ENCODE measurements around the gene RPA3. TPM values are rescaled to one million over a fixed set of nuclear protein-coding genes. Genes with fewer than 3 reads are reported as not detected.

RPA3 gene
- total and polyA plus RNA-seq, 9 of the 15 experiments (the other 6 are each of a cell fraction or from before 2014, with no cell fraction given) = 68.5 to 265 (median 125) TPM

GRCh38 chr7:7640221-7641128 lies 77.9 kb downstream of the RPA3 start, which contains the start of gene UMAD1 (continued):
- TF ChIP-seq ZBTB43 (CRISPR knock-in tag; IDR thresholded peaks at IDR 0.05) (no peak), KDM5B (IDR thresholded peaks at IDR 0.05; ENCODE audit: insufficient replicate concordance, low read depth, low read length) (peak; percentile 67), ZNF431 (CRISPR knock-in tag; IDR thresholded peaks at IDR 0.05) (peak; percentile 47; the same call in 1 of the 2 replicates), E4F1 (CRISPR knock-in tag; IDR thresholded peaks at IDR 0.05; ENCODE audit: borderline replicate concordance) (no peak), KLF16 (IDR thresholded peaks at IDR 0.05) (peak; percentile 49; the same call in 1 of the 2 replicates), ELK3 (CRISPR knock-in tag; IDR thresholded peaks at IDR 0.05) (no peak), ASH1L (IDR thresholded peaks at IDR 0.05; ENCODE audit: borderline replicate concordance, low read depth, partially characterized antibody) (peak; percentile 84), CXXC5 (CRISPR knock-in tag; IDR thresholded peaks at IDR 0.05) (peak; percentile 96), ZBTB8A (IDR thresholded peaks at IDR 0.05; ENCODE audit: partially characterized antibody) (no peak), BRCA1 (IDR thresholded peaks at IDR 0.05) (no peak), BRCA1 (CRISPR knock-in tag; IDR thresholded peaks at IDR 0.05) (no peak), EHMT2 (IDR thresholded peaks at IDR 0.05) (peak; percentile 84; the same call in 1 of the 2 replicates), POLR3A (IDR thresholded peaks at IDR 0.05; ENCODE audit: borderline replicate concordance, extremely low read depth, insufficient read depth, insufficient read length) (no peak), CC2D1A (IDR thresholded peaks at IDR 0.05) (peak; percentile 92), POLR2H (tag; IDR thresholded peaks at IDR 0.05; ENCODE audit: low read depth) (peak; percentile 89), ZKSCAN8 (CRISPR knock-in tag; IDR thresholded peaks at IDR 0.05) (no peak), CBX5 (IDR thresholded peaks at IDR 0.05; ENCODE audit: borderline replicate concordance, low read depth) (no peak), ARNT (IDR thresholded peaks at IDR 0.05) (peak in 1 of 2 experiments; percentile 84; a peak in 1 of 4 replicates), SP1 (CRISPR knock-in tag; IDR thresholded peaks at IDR 0.05) (peak; percentile 83), ZBTB26 (CRISPR knock-in tag; IDR thresholded peaks at IDR 0.05) (0 out of 2 replicates have a peak, but pooled peaks have one; percentile 23), CBFB (CRISPR knock-in tag; IDR thresholded peaks at IDR 0.05) (peak; percentile 77; the same call in 1 of the 2 replicates), MBD2 (IDR thresholded peaks at IDR 0.05; ENCODE audit: borderline replicate concordance, low read depth) (peak; percentile 80), NRF1 (conservative IDR thresholded peaks at IDR 0.05 in 1 of 2, IDR thresholded peaks at IDR 0.05 in 1 of 2) (peak; percentile 82 to 85)
